Activated B cell treated with CpG ODN at 0.5 μM for 24 hours (primary cell): ENCODE data around the gene PLEKHM3. TPM values are rescaled to one million over a fixed set of nuclear protein-coding genes. Genes with fewer than 3 reads are reported as not detected.
A peak's percentile ranks its signal among the peaks of the same experiment; 100 is the strongest.

Experiments
- ATAC-seq: fragments of 200-7000 bp; cut with Tn5 transposase; one replicate; pipeline ENCODE4 v1.10.0; 2021; ENCODE audit warnings: low read depth, mild to moderate bottlenecking, moderate library complexity
- CTCF ChIA-PET: fragments of 350-600 bp; sonication (Branson Sonifier 250); formaldehyde crosslinking; loops from one replicate; lab custom pipeline; 2021; ENCODE audit warnings: antibody characterized with exemption; lab: Charles Lee
- POLR2A ChIA-PET: fragments of 350-600 bp; sonication (Branson Sonifier 250); formaldehyde crosslinking; loops from one replicate; lab custom pipeline; 2021; ENCODE audit warnings: antibody characterized with exemption; lab: Charles Lee
- DNase-seq: peaks from one replicate; pipeline ENCODE4 v3.0.0; 2022
- H3K27ac Mint-ChIP-seq: one replicate; pipeline ENCODE4 v1.8.0; 2020; ENCODE audit warnings: mixed read lengths
- H3K27me3 Mint-ChIP-seq: one replicate; pipeline ENCODE4 v1.8.0; 2021; ENCODE audit warnings: mixed read lengths
- H3K36me3 Mint-ChIP-seq: one replicate; pipeline ENCODE4 v1.8.0; 2021; ENCODE audit warnings: low read depth, mixed read lengths
- H3K4me1 Mint-ChIP-seq: one replicate; pipeline ENCODE4 v1.8.0; 2021; ENCODE audit warnings: mixed read lengths
- H3K4me3 Mint-ChIP-seq: one replicate; pipeline ENCODE4 v1.8.0; 2020; ENCODE audit warnings: mild to moderate bottlenecking, mixed read lengths
- H3K9me3 Mint-ChIP-seq: one replicate; pipeline ENCODE4 v1.8.0; 2020; ENCODE audit warnings: mixed read lengths
- CTCF ChIP-seq: fragments of 200-600 bp; IDR thresholded peaks from one replicate; pipeline ENCODE4 v1.8.0; 2022; ENCODE audit warnings: antibody characterized with exemption, mild to moderate bottlenecking
- intact Hi-C: fragments of 100-400 bp; cut with micrococcal nuclease; formaldehyde crosslinking; loops from one replicate; pipeline ENCODE4 v1.15.1; 2024
- total RNA-seq: library from RNA; stranded (reverse); gene quantifications from 2 replicates; pipeline ENCODE4 v1.2.3, GENCODE V29; 2022

Gene PLEKHM3
- total RNA-seq, 1 donor from 2014 or later: 12.0 TPM

GRCh38 chr2:208006833-208007232 lies 18.5 kb downstream of the PLEKHM3 start:
- intact Hi-C loops: no loop called here
- Mint-ChIP-seq H3K36me3 (peaks cover 9% of the 10 kb centered on the region), H3K4me1 (peaks cover 5% of the 10 kb centered on the region), H3K27ac (no peak overlapping the region), H3K27me3 (no peaks in the 10 kb centered on the region), H3K4me3 (no peak overlapping the region), H3K9me3 (no peaks in the 10 kb centered on the region)
- CTCF ChIA-PET: no interaction called here
- DNase-seq: no peak
- no peak for TF ChIP-seq CTCF
- POLR2A ChIA-PET: interaction anchor here (0.6 kb wide), 1 partner anchor 20 kb away, joined by 6 read pairs; no protein-coding TSS in a partner anchor
- peak; percentile 28 for ATAC-seq

- H3K9me3 Mint-ChIP-seq: no peaks in the 10 kb centered on the region
- H3K4me3 Mint-ChIP-seq: no peak overlapping the region
- H3K4me1 Mint-ChIP-seq: peaks cover 5% of the 10 kb centered on the region
- no peak overlapping the region for H3K27ac Mint-ChIP-seq
- no peak for ATAC-seq
- POLR2A ChIA-PET: interaction anchor here (0.6 kb wide), 1 partner anchor 20 kb away, joined by 6 read pairs; no protein-coding TSS in a partner anchor
- CTCF ChIA-PET: no interaction called here
- no peak for TF ChIP-seq CTCF
- no peak for DNase-seq
- H3K36me3 Mint-ChIP-seq: peaks cover 11% of the 10 kb centered on the region
- H3K27me3 Mint-ChIP-seq: no peaks in the 10 kb centered on the region
- intact Hi-C loops: no loop called here
Observed at GRCh38 chr2:208006337-208006736, 19.0 kb downstream of the PLEKHM3 start.

GRCh38 chr2:208001924-208002323 lies 23.4 kb downstream of the PLEKHM3 start:
- H3K4me3 Mint-ChIP-seq: no peak overlapping the region
- ATAC-seq (no peak), DNase-seq (no peak)
- H3K9me3 Mint-ChIP-seq: no peaks in the 10 kb centered on the region
- POLR2A ChIA-PET: no interaction called here
- H3K27ac Mint-ChIP-seq: no peak overlapping the region
- intact Hi-C loops: no loop called here
- H3K27me3 Mint-ChIP-seq: no peaks in the 10 kb centered on the region
- CTCF ChIA-PET: no interaction called here
- TF ChIP-seq CTCF: no peak
- H3K36me3 Mint-ChIP-seq: peaks cover 31% of the 10 kb centered on the region
- H3K4me1 Mint-ChIP-seq: peaks cover 1% of the 10 kb centered on the region

- DNase-seq (no peak), ATAC-seq (no peak)
- Mint-ChIP-seq H3K27ac (no peak overlapping the region), H3K4me1 (no peaks in the 10 kb centered on the region), H3K9me3 (no peaks in the 10 kb centered on the region), H3K36me3 (peaks cover 31% of the 10 kb centered on the region), H3K27me3 (no peaks in the 10 kb centered on the region), H3K4me3 (no peak overlapping the region)
- intact Hi-C loops: no loop called here
- ChIA-PET CTCF (no interaction called here), POLR2A (no interaction called here)
- TF ChIP-seq CTCF: no peak
Observed at GRCh38 chr2:208000701-208001395, 24.5 kb downstream of the PLEKHM3 start.

GRCh38 chr2:207996848-207997247 lies 28.5 kb downstream of the PLEKHM3 start:
- ChIA-PET POLR2A (no interaction called here), CTCF (no interaction called here)
- peaks cover 25% of the 10 kb centered on the region for H3K36me3 Mint-ChIP-seq
- H3K27ac Mint-ChIP-seq: no peak overlapping the region
- intact Hi-C loops: no loop called here
- TF ChIP-seq CTCF: no peak
- no peak overlapping the region for H3K4me3 Mint-ChIP-seq
- peaks cover 18% of the 10 kb centered on the region for H3K4me1 Mint-ChIP-seq
- no peaks in the 10 kb centered on the region for H3K9me3 Mint-ChIP-seq
- DNase-seq (no peak), ATAC-seq (no peak)
- no peaks in the 10 kb centered on the region for H3K27me3 Mint-ChIP-seq
